HG02852 (cell line): ENCODE data around the gene ZSCAN22.
"Not testable (repeated sequence)": the region's sequence is repeated elsewhere in the genome, so short reads cannot be mapped to it uniquely, and the experiment has no call there.

Experiments used
- ATAC-seq: cut with Tn5 transposase; IDR thresholded peaks from one replicate; pipeline ENCODE4 v1.9.1; 2021; ENCODE audit warnings: mild to moderate bottlenecking, moderate library complexity; ENCODE audit not compliant: unreplicated experiment

ZSCAN22 gene

DNA sequence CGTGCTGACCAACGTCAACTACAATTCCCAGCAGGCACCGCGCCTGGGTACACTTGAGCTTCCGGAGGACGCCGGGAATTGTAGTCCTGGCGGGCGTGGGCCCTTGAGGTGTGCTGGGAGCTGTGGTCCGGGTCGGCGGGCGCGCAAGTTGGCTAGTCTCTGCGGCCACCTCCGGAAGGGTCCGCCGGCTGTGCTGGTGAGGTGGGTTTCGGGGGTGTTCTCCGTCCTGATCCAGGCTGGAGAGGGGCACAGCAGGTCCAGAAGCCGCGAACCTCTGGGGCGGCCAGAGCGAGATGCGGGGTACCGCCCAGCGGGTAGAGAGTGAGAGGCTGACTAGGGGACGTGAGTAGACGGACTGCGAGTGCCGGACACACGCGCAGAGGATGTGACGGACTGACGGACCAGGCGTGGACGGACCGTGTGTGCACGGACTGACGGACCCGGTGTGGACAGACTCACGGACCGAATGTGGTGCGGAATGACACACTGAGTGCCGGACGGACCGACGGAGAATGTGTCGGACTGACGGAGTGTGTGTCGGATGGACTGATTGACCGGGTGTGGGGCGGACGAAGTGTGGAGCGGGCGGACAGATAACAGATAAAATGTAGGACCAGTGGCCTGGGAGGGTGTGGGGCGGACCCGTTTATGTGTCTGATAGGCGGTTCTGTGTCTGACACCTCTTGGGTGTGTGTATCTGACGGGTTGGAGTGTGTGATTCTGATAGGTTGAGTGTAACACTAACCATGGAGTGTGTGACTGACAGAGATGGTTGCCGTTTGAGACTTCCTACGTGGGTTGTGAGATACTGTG lies at the start of gene ZSCAN22:
ZSCAN22 (plus strand) TSS at position 81 of the 813 bp plus-strand sequence. CDS start 7,809 bp downstream, outside the sequence.
- peak; percentile 79 for ATAC-seq

GRCh38 chr19:58277197-58277596 lies 49.6 kb upstream of the ZSCAN22 start:
- ATAC-seq = no peak

DNA sequence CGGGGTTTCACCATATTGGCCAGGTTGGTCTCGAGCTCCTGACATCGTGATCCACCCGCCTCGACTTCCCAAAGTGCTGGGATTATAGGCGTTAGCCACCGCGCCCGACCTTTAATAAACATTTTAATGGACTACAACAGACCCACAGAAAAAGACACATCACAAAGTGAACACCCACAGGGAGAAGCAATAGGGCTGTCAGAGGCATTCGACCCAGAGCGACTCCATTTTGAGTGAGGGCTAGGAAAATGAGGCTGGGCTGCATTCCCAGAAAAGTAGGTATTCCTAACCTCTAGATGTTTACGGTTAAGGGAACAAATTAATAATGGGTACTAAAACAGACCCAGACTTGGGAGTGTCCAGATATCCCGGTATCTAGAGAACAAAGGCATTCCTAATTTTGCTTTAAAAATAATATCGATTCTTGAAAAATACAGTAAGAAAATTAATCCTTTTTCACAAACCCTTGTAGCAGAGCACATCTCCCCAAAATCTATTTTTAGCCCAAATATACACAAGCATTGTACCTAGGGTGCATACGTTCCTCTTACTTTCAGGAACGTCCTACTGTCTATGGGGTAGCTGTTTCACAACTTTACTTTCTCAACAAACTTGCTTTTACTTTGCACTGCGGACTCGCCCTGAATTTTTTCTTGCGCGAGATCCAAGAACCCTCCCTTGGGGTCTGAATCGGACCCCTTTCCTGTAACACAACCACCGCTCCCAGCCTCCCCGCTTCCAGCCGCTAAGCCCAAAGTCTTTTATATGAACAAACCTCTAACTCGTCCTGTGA lies 48.9 kb upstream of the ZSCAN22 start:
- ATAC-seq = no peak

DNA sequence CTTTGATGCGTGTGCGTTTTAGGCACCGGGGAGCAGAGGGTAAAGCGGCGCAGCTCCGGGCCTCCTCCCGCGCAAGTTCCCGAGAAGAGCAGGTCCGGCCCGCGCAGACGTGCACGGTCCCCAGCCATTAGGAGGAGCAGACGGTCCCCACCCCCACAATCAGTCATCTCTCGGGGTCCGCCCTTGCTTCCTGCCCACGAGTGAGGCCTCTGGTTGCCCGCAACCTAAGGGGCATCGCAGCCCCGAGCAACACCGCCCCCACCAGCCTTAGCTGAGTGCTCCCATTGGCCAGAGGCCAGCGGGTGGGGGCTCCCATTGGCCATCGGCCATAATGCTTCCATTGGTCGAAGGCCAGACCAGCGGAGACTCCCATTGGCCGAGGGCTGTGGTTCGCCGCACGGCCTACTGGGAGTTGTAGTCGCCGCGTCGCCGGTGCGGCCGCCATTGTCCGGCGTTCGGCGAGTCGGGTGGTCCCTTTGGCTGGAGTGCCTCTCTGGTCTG lies 48.2 kb upstream of the ZSCAN22 start, which contains the start of gene ZNF8:
ZNF8 (plus strand) TSS at position 415 of the 501 bp plus-strand sequence. CDS start 127 bp downstream, outside the sequence.
- ATAC-seq = peak; percentile 96

GRCh38 chr19:58279042-58279924 lies 47.5 kb upstream of the ZSCAN22 start:
- ATAC-seq = peak; percentile 34

GRCh38 chr19:58279925-58280316 lies 46.9 kb upstream of the ZSCAN22 start:
- ATAC-seq = no peak

GRCh38 chr19:58284199-58284598 lies 42.6 kb upstream of the ZSCAN22 start:
- no peak for ATAC-seq

- no peak for ATAC-seq
Observed at GRCh38 chr19:58291943-58292342, 34.9 kb upstream of the ZSCAN22 start.

DNA sequence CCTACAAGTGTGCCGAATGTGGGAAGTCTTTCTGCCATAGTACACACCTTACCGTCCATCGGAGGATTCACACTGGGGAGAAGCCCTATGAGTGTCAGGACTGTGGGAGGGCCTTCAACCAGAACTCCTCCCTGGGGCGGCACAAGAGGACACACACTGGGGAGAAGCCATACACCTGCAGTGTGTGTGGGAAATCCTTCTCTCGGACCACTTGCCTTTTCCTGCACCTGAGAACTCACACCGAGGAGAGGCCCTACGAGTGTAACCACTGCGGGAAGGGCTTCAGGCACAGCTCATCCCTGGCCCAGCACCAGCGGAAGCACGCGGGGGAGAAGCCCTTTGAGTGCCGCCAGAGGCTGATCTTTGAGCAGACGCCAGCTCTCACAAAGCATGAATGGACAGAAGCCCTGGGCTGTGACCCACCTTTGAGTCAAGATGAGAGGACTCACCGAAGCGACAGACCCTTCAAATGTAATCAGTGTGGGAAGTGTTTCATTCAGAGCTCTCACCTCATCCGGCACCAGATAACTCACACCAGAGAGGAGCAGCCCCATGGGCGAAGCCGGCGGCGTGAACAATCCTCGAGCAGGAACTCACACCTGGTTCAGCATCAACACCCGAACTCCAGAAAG lies 31.9 kb upstream of the ZSCAN22 start:
- ATAC-seq = no peak

DNA sequence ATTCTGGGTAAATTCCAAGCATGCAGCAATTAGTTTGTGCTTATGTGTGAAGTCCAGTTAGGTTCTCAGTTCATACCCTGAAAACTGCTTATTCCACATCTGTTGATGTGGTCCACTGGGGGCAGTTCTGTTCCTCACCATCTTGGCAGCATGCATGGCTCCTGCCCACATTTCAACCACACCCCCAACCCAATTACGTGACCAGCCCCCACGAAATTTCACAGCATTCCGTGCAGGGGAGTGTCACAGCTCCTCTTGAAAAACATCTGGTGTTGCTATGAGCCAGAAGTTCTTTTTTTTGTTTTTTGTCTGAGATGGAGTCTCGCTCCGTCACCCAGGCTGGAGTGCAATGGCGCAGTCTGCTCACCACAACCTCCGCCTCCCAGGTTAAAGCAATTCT lies 30.7 kb upstream of the ZSCAN22 start:
- ATAC-seq = no peak

DNA sequence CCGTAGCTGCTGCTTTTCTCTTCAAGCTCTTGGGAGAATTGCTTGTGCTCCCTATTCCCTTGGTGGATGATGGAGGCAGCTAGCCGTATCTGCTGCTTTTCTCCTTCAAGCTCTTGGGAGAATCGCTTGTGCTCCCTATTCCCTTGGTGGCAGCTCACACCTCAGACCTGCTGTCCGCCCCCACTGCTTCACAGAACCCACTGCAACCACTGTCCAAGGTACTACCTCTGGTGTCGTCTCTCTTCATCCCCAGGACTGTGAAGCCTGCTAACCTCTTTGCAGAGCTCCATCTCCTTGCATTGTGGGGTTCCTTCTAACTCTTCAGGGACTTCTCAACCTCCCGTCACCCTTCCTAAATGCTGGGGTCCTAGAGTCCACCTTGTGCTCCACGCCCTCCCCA lies 26.2 kb upstream of the ZSCAN22 start:
- ATAC-seq = no peak

GRCh38 chr19:58304255-58304654 lies 22.5 kb upstream of the ZSCAN22 start:
- no peak for ATAC-seq

DNA sequence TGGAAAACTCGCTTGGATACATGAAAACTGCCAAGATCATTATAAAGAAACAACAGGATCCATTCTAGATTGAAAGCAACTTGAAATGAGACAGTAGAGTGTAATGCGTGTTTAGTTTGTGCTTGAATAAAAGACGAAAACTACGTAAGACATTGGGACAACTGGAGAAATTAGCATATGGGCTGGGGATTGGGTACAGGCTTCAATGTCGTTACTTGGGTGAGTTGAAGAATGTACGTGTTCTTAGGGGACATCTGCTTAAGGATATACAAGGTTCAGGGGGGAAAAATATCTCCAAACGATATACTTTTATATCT lies 22.1 kb upstream of the ZSCAN22 start:
- peak; percentile 4 for ATAC-seq

GRCh38 chr19:58305065-58305931 lies 21.5 kb upstream of the ZSCAN22 start, which contains the start of gene ERVK3-1:
TSS of gene ERVK3-1 (plus strand) at chr19:58305377. CDS start at chr19:58312169, 6,792 bp downstream.
- peak; percentile 95 for ATAC-seq

DNA sequence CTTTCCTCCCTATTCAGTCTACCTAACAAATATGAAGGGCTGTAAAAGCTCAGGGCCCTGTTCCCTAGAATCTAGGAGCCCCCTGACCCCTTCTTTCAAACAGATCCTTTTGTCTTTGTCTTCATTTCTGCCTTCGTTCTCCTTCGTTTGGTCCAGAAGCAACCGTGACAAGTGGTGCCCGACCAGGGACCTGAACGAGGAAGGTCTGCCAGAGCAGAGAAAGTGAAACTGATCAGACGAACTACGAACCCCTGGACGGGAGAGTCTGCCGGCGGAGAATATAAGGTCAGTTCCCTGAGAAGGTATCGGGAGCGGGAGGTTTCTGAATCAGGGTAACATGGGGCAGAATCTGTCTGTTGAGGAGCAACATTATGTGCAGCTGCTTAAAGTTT lies 20.9 kb upstream of the ZSCAN22 start:
- no peak for ATAC-seq

GRCh38 chr19:58307736-58308135 lies 19.1 kb upstream of the ZSCAN22 start:
- ATAC-seq = no peak

- not testable (repeated sequence) for ATAC-seq
Observed at GRCh38 chr19:58310685-58311084, 16.1 kb upstream of the ZSCAN22 start.

DNA sequence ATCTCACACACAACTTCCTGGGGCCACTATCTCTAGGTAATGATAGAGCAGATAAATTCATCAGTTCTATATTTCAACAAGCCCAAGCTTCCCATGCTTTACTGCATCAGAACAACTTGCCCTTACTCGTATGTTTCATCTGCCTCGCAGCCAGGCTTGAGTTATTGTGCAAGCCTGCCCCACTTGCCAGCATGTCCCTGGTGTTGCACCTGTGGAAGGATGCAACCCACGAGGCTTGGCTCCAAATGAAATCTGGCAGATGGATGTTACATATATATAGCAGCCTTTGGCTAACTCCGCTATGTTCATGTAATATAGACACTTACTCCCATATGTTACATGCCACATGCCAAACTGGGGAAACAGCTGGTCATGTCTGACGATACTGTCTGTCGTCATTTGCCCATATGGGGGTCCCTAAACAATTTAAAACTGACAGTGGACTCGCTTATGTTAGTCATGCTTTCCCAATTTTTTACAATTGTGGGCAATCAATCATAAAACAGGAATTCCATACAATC lies 15.4 kb upstream of the ZSCAN22 start:
- no peak for ATAC-seq

- ATAC-seq = no peak
Observed at GRCh38 chr19:58315580-58315979, 11.2 kb upstream of the ZSCAN22 start.
